ENCODE results near the gene CTU1.
"Not testable (repeated sequence)": the region's sequence is repeated elsewhere in the genome, so short reads cannot be mapped to it uniquely, and the experiment has no call there.

CTU1 gene

DNA sequence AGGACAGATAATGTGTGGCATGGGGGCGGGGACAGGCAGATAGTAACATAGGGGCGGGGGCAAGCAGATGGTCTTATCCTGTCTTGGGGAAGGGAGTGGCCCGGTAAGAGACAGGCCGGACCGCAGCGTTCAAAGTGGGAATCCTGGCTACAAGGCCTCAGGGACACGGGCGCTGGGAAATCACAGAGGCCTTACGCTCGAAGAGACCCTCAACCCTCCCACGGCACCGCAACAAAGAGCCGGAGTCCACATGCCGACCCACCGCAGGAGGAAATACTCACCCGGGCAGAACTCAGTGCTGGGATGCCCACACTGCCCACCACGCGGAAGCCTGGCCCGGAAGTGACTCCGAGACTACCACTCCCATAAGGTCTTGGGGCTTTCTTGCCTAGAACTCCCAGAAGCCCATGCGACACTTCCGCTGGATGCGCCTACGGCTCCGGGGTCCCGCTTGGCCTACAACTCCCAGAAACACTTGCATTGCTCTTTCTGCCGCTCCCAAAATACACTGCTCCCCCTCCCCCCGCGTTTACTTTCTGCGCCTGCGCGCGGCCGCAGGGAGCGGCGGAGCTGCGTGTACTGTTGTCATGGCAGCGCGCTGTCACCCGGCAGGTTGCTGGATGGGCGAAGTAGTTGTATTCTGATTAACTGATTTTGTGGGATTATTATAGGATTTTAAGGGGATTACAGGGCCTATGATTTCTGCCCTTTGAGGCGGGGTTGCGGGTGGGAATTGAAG lies at the start of gene CTU1:
CTU1 (minus strand) TSS at position 344 of the 739 bp plus-strand sequence. CDS start 3,840 bp downstream, outside the sequence.
- peak; percentile 99 to 100 (median 99) for DNase-seq

DNA sequence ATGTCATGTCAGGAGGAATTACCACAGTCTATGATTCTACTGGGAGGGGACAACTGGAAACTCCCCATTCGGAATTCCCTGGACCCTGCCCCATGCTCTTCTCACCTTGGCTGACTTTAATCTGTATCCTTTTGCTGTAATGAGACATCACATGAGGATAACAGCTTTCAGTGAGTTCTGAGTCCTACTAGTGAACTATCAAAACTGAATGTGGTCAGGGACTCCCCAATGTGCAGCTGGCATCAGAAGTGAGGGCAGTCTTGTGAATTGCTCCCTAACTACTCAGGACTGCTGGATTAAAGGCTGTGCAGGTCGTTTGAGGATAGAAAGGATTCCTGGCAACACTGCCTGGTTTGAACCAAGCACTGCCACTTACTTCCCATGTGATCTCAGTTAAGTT lies 49.1 kb upstream of the CTU1 start:
- no peak for DNase-seq

DNA sequence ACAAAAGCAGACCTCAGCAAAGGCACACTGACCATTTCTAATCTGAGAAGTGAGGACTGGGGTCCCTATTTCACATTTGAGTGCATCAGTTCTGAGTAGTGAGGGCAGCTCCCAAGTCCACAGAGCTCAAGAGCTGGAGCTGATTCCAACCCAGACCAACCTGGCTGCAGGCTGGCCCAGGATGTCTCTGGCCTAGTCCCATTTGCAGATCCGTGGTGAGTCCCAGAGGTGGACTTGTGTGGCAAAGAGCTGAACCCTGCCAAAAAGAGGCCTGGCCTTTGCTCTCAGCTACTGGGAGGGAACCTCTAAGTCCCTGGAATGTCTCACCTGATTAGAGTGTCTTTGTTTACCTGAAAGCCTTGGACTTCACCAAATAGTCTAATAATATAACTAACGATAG lies 48.5 kb upstream of the CTU1 start:
- no peak for DNase-seq

- no peak for DNase-seq
Observed at GRCh38 chr19:51150627-51151026, 42.4 kb upstream of the CTU1 start.

GRCh38 chr19:51148580-51148979 lies 40.4 kb upstream of the CTU1 start:
- peak in 2 of 3 donors; percentile 64 to 70 for DNase-seq

DNA sequence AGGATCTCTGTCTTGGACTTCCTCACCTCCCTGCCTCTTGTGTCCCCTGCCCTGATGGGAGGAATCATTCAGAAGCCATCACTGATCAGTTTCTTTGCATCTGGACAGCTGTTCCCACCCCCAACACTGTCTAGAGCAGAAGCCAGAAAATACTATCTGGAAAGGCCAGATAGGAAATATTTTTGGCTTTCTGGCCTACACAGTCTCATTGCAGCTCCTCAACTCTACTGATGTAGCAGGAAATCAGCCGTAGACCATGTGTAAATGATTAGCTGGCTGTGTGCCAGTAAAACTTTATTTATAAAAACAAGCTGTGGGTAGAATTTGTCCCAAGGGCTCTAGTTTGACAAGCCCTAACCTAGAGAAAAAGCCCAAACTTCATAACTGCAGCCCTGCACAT lies 39.5 kb upstream of the CTU1 start:
- DNase-seq = no peak

GRCh38 chr19:51146751-51147150 lies 38.5 kb upstream of the CTU1 start:
- no peak for DNase-seq

- no peak for DNase-seq
Observed at GRCh38 chr19:51145916-51146493, 37.8 kb upstream of the CTU1 start.

GRCh38 chr19:51144482-51145045 lies 36.4 kb upstream of the CTU1 start:
- DNase-seq = no peak

DNA sequence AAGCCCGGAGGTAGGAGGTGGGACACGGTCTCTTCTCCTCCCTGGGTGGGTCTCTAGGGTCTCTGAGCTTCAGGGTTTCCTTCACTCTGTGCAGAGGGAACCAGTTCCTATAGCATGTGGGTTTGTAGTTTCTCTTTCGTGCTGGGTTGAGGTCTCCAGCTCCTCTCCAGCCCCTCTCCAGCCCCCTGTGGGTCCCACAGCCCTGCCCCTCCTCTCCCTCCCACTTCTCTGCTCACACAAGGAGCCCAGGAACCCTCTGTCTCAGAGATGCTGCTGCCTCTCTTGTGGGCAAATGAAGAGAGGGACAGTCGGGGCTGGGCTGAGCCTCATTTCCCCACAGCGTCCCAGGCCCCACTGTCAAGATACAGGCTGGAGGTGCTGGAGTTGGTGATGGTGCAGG lies 35.3 kb upstream of the CTU1 start:
- no peak for DNase-seq

DNA sequence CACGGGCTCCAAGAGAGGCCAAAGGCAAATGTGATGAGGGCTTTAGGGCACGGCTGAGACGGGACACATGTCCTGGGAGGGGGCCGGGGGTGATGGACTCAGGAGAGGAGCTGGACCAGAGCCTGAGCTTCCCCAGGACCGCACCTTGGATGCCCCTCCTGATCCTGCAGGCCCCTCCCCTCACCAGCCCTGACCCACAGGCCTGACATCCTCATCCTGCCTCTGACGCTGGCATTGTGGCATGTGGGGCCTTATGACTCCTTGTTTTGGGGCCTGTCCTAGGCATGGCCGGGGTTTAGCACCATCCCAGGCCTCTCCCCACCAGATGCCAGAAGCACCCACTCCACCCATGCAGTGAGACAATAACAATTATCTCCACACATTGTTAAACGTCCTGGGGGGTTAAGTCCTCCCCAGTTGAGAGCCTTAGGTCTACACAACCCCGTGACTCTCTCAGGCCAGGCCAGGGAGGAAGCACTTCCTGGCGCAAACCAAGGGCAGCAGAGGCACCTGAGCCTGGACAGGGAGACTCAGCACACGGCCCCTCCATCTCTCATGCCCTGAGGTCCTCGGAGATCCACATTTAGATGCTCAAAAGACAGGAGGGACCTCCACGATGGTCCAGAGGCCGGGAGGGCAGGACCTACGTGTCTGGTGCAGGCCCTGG lies 34.7 kb upstream of the CTU1 start:
- DNase-seq = not testable (repeated sequence)

- DNase-seq = peak; percentile 51 to 62 (median 58)
Observed at GRCh38 chr19:51142119-51142518, 33.9 kb upstream of the CTU1 start, which contains the start of gene SIGLEC7. Gene SIGLEC7 (plus strand): TSS chr19:51142301. CDS start chr19:51142370, 69 bp downstream.

GRCh38 chr19:51141181-51141580 lies 33.0 kb upstream of the CTU1 start:
- DNase-seq = no peak

DNA sequence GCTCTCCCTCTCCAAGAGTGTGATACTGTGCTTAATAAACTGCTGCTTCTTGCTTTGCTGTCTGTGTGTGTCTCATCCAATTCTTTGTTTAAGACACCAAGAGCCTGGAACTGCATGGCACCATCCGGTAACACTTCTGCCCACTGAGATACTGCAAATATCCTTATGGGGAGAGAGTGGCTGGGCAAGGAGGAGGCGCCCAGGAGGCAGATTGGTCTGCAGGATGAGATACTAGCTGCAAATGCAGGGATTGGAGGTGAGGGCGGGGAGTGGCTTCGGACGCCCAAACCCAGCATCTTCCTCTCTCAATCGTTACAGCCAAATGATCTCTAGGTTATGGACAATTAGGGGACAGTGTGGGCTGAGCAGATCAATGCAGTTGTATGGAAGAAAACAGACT lies 32.2 kb upstream of the CTU1 start:
- DNase-seq = no peak

DNA sequence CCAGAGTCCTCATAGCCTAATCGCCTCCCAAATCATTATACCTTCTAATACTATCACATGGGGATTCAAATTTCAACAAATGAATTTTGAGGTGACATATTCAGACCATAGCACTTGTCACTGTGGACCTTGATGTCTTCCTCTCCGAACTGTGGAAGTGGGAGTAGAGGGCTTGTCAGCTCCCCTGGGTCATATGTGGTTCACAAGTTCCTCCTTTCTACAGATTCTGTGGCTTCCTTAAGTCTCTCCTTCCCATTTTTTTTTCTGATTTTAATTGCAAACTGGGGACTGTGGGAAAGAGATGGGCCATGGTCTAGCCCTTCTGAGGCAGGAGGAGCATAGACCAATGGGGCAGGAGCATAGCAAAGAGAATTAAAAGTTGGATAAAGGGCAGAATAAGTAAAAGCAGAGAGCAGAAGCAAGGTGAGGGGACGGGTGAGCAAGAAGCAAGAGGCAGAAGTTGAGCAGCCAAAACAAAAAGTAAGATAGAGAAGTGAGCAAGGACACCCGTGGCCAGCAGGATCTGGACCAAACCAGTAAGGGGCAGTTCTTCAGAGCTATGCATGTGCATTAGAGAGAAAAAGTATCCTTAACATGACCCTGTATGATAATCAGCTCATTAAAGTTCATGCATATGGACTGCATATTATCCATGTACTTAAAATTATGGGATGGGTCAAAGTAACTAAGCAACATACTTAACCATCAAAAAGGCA lies 31.2 kb upstream of the CTU1 start:
- DNase-seq = peak; percentile 79 to 87 (median 79)

DNA sequence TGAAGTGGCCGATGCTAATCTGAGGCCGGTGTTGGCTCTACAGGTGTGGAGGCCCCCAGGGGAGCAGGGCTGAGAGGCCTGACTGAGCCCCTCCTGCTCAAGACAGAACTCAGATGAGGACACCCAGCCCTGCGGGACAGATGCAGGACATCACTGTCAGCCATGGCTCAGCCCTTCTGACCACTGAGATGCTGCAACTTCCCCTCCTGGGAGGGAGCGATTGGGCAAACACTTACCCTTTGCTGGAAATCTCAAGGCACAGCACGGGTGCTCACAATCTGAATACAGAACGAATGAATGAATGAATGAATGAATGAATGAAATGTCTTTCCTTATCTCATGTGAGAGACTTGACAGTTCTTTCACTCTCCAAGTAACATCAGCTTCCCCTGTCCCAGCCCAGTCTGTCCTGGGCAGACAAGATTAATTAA lies 30.4 kb upstream of the CTU1 start:
- DNase-seq = peak; percentile 90 to 92 (median 90)

GRCh38 chr19:51137792-51138425 lies 29.7 kb upstream of the CTU1 start:
- peak in 1 of 3 donors; percentile 36 for DNase-seq

DNA sequence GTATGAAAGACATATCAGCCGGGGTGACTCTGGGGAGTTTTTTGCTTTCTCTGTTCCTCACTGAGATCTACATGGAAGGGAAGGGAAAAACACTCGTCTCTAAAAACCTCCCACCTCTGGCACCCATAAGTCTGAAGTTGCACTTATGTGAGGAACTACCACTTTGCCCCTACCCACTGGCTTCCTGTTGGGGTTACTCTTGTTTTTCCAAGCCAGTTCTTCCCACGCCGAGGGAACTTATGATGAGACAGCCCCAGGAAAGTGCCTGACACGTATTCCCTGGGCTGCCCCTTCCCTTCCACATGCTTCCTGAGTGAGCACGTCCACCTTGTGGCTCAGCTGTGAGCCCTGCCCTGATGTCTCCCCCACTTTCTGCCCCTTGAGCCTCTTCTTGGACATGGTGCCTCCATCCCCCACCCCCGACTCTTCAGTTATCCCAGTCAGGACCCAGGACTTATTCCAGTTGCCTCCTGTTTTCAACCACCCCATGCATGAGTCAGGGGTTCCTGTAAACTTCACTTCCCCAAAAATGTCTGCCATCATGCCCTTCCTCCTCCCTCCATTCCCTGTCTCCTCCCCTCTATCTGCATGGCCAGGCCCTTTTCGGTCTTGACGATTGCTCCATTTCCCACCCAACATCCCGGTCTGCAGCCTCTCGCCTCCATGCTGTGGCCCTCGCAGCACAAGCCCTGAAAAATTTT lies 28.8 kb upstream of the CTU1 start:
- DNase-seq = peak; percentile 95 to 99 (median 96)

DNA sequence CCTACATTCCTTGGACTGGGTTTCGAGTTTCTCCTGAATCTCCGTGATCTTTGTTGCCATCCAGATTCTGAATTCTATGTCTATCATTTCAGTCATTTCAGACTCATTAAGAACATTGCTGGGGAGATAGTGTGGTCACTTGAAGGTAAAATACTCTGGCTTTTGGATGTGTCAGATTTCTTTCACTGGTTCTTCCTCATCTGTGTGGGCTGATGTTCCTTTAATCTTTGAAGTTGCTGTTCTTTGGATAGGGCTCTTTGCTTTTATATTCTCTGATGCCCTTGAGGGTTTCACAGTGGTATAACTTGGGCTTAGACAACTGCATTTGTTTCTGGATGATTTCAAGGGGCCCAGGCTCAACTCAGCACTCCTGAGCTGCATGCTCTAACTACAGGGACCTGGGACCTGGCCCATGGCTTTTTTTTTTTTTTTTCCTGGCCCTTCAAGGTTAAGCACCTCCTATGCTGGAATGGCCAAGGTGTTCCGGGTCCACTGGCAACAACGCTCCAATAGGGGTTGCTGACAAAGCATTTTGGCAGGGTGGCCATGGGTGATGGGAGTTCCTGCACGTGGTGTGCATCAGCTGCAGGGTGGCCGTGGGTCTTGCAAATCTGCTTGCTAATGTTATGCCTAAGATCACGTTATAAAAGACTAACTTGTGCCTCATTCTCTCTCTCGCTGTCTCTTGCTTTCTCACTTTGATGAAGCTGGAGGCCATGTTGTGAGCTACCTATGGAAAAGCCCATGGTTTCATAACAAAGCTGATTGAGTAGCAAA lies 28.0 kb upstream of the CTU1 start:
- peak in 2 of 3 donors; percentile 65 to 73 for DNase-seq

- peak in 1 of 3 donors; percentile 44 for DNase-seq
Observed at GRCh38 chr19:51135004-51135403, 26.8 kb upstream of the CTU1 start.

Measured in suppressor macrophage treated with lipopolysaccharide for 1 hour (primary cell).